Progenitor cell of endocrine pancreas (in vitro differentiated cells): ENCODE data around the gene NAB2. TPM values are rescaled to one million over a fixed set of nuclear protein-coding genes. Genes with fewer than 3 reads are reported as not detected.

ENCODE experiments used
- DNase-seq: peaks from one replicate; pipeline ENCODE4 v3.0.0; 2021; ENCODE audit warnings: low spot score; ENCODE audit not compliant: unreplicated experiment
- H3K27ac Mint-ChIP-seq: 2 replicates; pipeline ENCODE4 v1.8.0; 2021; ENCODE audit warnings: mild to moderate bottlenecking, moderate library complexity, mixed read lengths
- H3K27me3 Mint-ChIP-seq: 2 replicates; pipeline ENCODE4 v1.8.0; 2021; ENCODE audit warnings: mixed read lengths
- H3K36me3 Mint-ChIP-seq: 2 replicates; pipeline ENCODE4 v1.8.0; 2022; ENCODE audit warnings: mixed read lengths; ENCODE audit not compliant: insufficient read depth
- H3K4me1 Mint-ChIP-seq: 2 replicates; pipeline ENCODE4 v1.8.0; 2021; ENCODE audit warnings: low read depth, mixed read lengths
- H3K4me3 Mint-ChIP-seq: 2 replicates; pipeline ENCODE4 v1.8.0; 2021; ENCODE audit warnings: low read depth, mild to moderate bottlenecking, moderate library complexity, mixed read lengths
- H3K9me3 Mint-ChIP-seq: 2 replicates; pipeline ENCODE4 v1.8.0; 2021; ENCODE audit warnings: low read depth, mixed read lengths
- CTCF ChIP-seq: fragments of 200-600 bp; sonication (generic); IDR thresholded peaks from one replicate; pipeline ENCODE4 v1.5.0; 2021; ENCODE audit warnings: antibody characterized with exemption, mild to moderate bottlenecking; ENCODE audit not compliant: unreplicated experiment
- total RNA-seq: library from RNA; stranded (reverse); gene quantifications from 2 replicates; pipeline ENCODE4 v1.2.1, GENCODE V29; 2021

Gene NAB2
- total RNA-seq, 1 donor from 2014 or later: 13.8 TPM

DNA sequence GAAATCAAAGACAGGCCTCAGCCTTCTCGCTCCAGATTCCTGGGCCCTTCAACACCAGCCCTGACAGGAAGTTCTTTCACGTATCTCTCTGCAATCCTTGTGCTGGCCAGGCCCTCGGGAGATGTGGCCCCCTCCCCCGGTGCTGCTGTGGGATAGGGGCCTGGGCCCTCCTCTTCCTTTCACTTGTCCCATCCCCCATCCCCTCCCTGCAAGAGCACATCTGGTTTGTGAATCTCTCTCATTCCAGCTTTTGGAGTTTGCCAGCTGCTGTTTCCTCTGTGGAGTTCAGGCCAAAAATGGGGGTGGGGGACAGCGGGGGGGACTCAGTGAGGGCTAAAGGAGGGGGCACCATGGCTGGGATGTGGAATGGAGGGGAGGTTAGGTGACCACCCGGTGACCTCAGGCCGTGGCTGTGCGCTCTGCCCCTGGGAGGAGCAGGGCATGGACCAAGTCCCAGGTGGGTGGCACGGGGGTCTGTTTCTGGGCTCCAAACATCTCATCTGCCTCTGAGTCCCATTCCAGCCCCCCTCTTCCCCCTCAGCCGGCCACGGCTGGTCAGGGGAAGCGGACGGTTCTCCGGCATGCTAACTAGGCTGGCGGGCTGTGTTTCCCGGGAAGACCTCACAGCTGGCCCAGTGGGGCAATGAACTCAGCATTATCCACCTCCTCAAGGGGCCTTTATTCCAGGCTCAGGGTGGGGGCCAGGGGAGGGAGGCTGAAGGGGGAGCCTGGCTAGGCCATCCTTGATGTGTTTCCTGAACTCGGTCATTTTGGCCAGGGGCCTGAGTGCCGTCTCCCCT lies 46.8 kb downstream of the NAB2 start:
- no peak for TF ChIP-seq CTCF
- Mint-ChIP-seq H3K4me1 (peaks cover 34% of the 10 kb centered on the region), H3K27ac (peak overlapping the region; percentile 73), H3K9me3 (no peaks in the 10 kb centered on the region), H3K4me3 (no peak overlapping the region), H3K27me3 (peaks cover 3% of the 10 kb centered on the region), H3K36me3 (peaks cover 11% of the 10 kb centered on the region)
- no peak for DNase-seq

- Mint-ChIP-seq H3K36me3 (peaks cover 17% of the 10 kb centered on the region), H3K27ac (no peak overlapping the region)
Observed at GRCh38 chr12:57138526-57139272, 49.8 kb downstream of the NAB2 start.

GRCh38 chr12:57139796-57140649 lies 51.1 kb downstream of the NAB2 start:
- no peak for TF ChIP-seq CTCF
- Mint-ChIP-seq H3K36me3 (peaks cover 17% of the 10 kb centered on the region), H3K27me3 (no peaks in the 10 kb centered on the region), H3K27ac (no peak overlapping the region), H3K4me3 (no peak overlapping the region), H3K9me3 (no peaks in the 10 kb centered on the region), H3K4me1 (peaks cover 9% of the 10 kb centered on the region)
- no peak for DNase-seq

More at GRCh38 chr12:57138526-57139272, 49.8 kb downstream of the NAB2 start:
- TF ChIP-seq CTCF: no peak
- Mint-ChIP-seq H3K27me3 (no peaks in the 10 kb centered on the region), H3K9me3 (no peaks in the 10 kb centered on the region), H3K4me3 (no peak overlapping the region), H3K4me1 (peaks cover 14% of the 10 kb centered on the region)
- DNase-seq: no peak

- Mint-ChIP-seq H3K36me3 (peaks cover 24% of the 10 kb centered on the region), H3K4me3 (no peak overlapping the region), H3K27me3 (no peaks in the 10 kb centered on the region), H3K9me3 (no peaks in the 10 kb centered on the region), H3K27ac (peak overlapping the region; percentile 34), H3K4me1 (peaks cover 9% of the 10 kb centered on the region)
- TF ChIP-seq CTCF: no peak
- DNase-seq: no peak
Observed at GRCh38 chr12:57141249-57141648, 52.3 kb downstream of the NAB2 start.

DNA sequence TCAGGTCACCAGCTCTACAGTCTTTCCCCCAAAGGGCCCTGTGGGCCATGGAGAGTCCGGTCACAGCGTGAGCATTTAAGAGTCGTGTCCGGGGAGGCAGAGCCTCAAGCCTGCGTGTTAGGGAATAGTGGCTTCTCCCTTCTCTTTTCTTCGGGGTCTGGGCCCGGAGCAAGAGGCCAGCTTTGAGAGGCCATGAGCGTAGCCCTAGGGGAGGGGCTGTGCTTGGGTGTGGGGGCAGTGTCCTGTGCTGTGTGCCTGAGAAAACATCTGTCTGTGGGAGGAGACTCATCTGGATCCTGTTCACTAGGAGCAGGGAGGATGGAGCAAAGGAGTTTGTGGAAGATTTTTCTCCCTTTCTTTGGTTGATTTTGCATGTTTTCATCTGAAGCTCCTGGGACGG lies 53.2 kb downstream of the NAB2 start:
- Mint-ChIP-seq H3K9me3 (no peaks in the 10 kb centered on the region), H3K27me3 (no peaks in the 10 kb centered on the region), H3K36me3 (peaks cover 25% of the 10 kb centered on the region), H3K27ac (peak overlapping the region; percentile 19), H3K4me1 (peaks cover 16% of the 10 kb centered on the region), H3K4me3 (no peak overlapping the region)
- DNase-seq: no peak
- no peak for TF ChIP-seq CTCF
